IgD-negative memory B cell (primary cell): ENCODE data around the gene PIEZO1. TPM values are rescaled to one million over a fixed set of nuclear protein-coding genes. Genes with fewer than 3 reads are reported as not detected.
A peak's percentile ranks its signal among the peaks of the same experiment; 100 is the strongest.

ENCODE experiments used
- H3K27ac Mint-ChIP-seq, 3 donors: one replicate each; pipeline ENCODE4 v1.8.0; 2020 to 2022; ENCODE audit warnings: mild to moderate bottlenecking in 3 of 3, mixed read lengths in 3 of 3, moderate library complexity in 1 of 3
- H3K27me3 Mint-ChIP-seq: one replicate; pipeline ENCODE4 v1.8.0; 2021; ENCODE audit warnings: mixed read lengths
- H3K36me3 Mint-ChIP-seq: one replicate; pipeline ENCODE4 v1.8.0; 2020; ENCODE audit warnings: mild to moderate bottlenecking, mixed read lengths
- H3K4me1 Mint-ChIP-seq, 3 donors: one replicate each; pipeline ENCODE4 v1.8.0; 2020 to 2022; ENCODE audit warnings: mixed read lengths in 3 of 3, mild to moderate bottlenecking in 1 of 3
- H3K4me3 Mint-ChIP-seq, 4 donors: one replicate each; pipeline ENCODE4 v1.8.0; 2020 to 2022; ENCODE audit warnings: mild to moderate bottlenecking in 4 of 4, mixed read lengths in 4 of 4, moderate library complexity in 3 of 4
- H3K9me3 Mint-ChIP-seq, 3 donors: one replicate each; pipeline ENCODE4 v1.8.0; 2020 to 2021; ENCODE audit warnings: mixed read lengths in 3 of 3, mild to moderate bottlenecking in 1 of 3
- polyA plus RNA-seq: library from polyadenylated mRNA; unstranded; fragments of 300-500 nt; fragmentation: Illumina TruSeq; gene quantifications from one replicate; pipeline ENCODE4 v1.2.3, GENCODE V29; 2021

The PIEZO1 gene
- polyA plus RNA-seq, 1 donor from 2014 or later, result 33.4 TPM

DNA sequence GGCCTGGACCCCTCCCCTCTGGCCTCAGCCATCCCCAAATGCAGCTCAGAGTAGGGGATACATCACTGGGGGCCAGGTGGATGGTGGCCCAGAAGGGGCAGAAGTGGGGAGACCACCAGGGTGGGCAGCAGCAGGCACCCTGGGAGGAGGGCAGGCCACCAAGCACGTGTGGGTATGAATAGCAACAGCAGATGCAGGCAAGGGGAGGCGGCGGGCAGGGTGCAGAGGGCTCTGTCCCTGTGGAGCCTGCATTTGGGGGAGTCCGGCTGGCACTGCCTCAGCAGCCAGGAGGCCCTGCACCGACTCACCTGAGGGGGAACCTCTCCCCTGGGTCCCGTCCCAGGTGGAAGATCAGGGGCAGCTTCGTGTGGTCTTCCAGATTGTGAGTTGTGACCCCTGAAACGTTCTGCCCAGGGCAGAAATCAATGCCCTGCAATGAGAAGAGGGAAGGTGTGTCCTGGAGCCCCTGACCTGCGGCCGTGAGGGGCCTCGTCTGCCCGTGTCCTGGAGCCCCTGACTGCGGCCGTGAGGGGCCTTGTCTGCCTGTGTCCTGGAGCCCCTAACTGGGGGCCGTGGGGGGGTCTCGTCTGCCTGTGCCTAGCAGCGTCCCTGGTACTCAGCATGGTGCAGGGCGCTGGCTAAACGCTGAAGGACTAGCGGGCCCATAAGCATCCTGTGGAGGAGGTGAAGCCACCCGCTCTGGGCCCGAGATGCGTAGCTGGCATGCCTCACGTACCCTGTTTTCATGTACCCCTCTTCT is 37.4 kb upstream of the PIEZO1 start:
- Mint-ChIP-seq H3K4me1 (no peaks in the 10 kb centered on the region), H3K4me3 (no peak overlapping the region), H3K9me3 (no peaks in the 10 kb centered on the region), H3K36me3 (no peaks in the 10 kb centered on the region), H3K27ac (peak overlapping the region in 1 of 3 donors; percentile 76), H3K27me3 (no peaks in the 10 kb centered on the region)

- no peaks in the 10 kb centered on the region for H3K27me3 Mint-ChIP-seq
- no peaks in the 10 kb centered on the region for H3K4me1 Mint-ChIP-seq
- no peaks in the 10 kb centered on the region for H3K36me3 Mint-ChIP-seq
- no peak overlapping the region for H3K4me3 Mint-ChIP-seq
- no peak overlapping the region for H3K27ac Mint-ChIP-seq
- H3K9me3 Mint-ChIP-seq, result no peaks in the 10 kb centered on the region
These were observed 36.3 kb upstream of the PIEZO1 start for GRCh38 chr16:88821168-88821850.

DNA sequence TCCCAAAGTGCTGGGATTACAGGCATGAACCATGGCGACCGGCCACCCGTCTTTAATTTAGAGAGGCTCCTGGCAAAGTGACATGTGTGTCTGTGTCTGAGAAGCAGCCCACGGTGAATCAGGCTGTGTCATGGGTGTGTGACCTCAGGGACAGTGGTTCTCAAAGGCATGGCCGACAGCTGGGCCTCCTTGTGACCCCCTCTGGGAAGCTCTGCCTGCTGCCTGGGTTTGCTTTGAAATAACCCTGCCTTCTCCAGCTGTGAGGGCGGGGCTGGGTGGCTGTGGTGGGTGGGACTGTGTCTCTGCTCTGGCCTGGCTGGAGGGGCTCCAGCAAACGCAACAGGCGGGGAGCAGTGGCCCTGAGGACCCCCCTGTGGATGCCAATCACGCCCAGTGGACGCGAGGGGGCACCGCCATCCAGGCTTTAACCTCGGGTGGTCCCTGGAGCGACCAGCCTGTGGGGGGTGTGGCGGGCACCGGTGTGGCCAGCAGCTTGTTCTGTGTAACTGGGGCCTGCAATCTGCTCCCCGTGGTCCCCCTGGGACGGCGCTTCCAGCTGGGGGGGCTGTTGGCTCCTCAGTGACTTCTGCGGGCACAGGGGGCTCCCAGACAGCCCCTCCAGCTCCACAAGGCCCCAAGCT is 35.5 kb upstream of the PIEZO1 start:
- H3K27me3 Mint-ChIP-seq, result no peaks in the 10 kb centered on the region
- H3K4me1 Mint-ChIP-seq, result no peaks in the 10 kb centered on the region
- no peak overlapping the region for H3K4me3 Mint-ChIP-seq
- H3K27ac Mint-ChIP-seq, result no peak overlapping the region
- H3K36me3 Mint-ChIP-seq, result no peaks in the 10 kb centered on the region
- no peaks in the 10 kb centered on the region for H3K9me3 Mint-ChIP-seq

DNA sequence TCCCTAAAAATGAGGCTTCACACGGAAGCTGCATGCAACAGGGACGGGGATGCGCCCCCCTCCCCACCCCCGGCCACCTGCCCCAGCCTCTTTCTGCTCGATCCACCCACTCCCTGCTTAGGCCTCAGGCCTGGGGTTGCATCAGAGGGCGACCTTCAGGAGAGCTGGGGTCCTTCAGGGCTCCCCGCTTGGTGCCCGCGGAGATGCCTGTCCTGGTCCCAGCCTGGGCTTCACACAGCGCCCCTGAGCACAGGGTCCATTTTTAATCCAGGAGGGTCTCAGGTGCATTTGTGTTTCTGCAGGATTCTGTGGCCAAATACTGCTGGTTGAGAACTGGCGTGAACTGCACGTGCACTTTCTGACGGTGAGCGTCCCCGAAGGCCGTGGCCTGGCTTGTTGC is 34.1 kb upstream of the PIEZO1 start:
- Mint-ChIP-seq H3K4me1 (no peaks in the 10 kb centered on the region), H3K4me3 (no peak overlapping the region), H3K9me3 (no peaks in the 10 kb centered on the region), H3K36me3 (no peaks in the 10 kb centered on the region), H3K27me3 (no peaks in the 10 kb centered on the region), H3K27ac (no peak overlapping the region)

DNA sequence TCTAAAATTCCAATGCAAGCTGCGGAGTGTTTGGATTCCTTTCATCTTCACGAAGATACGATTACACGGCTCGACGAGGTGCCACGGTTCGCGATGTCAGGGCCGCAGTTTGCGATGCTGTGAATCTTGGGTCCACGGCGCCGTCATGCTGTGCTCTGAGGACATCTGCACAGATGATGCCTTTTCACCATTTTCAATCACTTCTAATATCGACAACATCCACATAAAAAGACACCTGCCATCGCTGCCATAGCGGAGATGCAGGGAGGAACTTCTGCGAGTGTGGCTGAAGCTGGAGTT is 33.5 kb upstream of the PIEZO1 start:
- Mint-ChIP-seq H3K9me3 (no peaks in the 10 kb centered on the region), H3K4me1 (peaks cover 0 to 6% (median 0%) of the 10 kb centered on the region in 3 donors), H3K27me3 (no peaks in the 10 kb centered on the region), H3K27ac (no peak overlapping the region), H3K36me3 (no peaks in the 10 kb centered on the region), H3K4me3 (no peak overlapping the region)

GRCh38 chr16:88817785-88818574 is 33.0 kb upstream of the PIEZO1 start:
- no peaks in the 10 kb centered on the region for H3K9me3 Mint-ChIP-seq
- peaks cover 0 to 6% (median 0%) of the 10 kb centered on the region in 3 donors for H3K4me1 Mint-ChIP-seq
- H3K27me3 Mint-ChIP-seq, result no peaks in the 10 kb centered on the region
- no peaks in the 10 kb centered on the region for H3K36me3 Mint-ChIP-seq
- H3K4me3 Mint-ChIP-seq, result no peak overlapping the region
- no peak overlapping the region for H3K27ac Mint-ChIP-seq

GRCh38 chr16:88816736-88817535 is 31.9 kb upstream of the PIEZO1 start:
- Mint-ChIP-seq H3K4me3 (peak overlapping the region in 1 of 4 donors; percentile 17), H3K27me3 (no peaks in the 10 kb centered on the region), H3K4me1 (peaks cover 0 to 6% (median 2%) of the 10 kb centered on the region in 3 donors)

DNA sequence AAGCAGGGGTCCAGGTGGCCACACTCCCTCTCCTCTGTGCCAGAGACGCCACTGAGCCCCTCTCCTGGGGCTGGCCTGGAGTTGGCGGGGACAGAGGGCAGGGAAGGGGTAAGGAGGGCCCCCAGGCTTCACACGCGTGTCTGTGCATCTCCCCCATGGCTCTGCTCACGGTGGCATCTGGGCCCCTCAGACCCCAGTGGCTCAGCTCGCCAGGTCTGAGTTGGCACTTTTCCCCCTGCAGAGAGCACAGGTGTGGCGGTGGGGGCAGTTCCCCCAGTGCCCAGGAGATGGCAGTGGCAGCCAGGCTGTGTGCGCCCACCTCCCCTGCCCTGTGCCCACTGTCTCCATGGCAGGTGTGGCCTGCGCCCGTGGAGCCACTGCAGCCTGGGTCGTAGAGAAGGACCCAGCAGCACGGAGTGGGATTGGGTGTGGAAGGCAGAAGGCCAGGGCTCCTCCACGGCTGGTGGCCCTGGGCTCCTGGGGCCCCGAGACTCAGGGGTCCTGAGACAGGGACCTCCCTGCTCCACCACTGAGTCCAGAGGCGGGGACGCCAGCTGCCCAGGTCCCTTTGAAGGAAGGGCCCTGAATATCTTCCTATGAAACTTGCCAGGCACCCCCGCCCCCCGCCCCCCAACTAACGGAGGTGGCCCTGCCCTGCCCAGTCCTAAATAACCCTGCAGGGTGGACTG is 31.0 kb upstream of the PIEZO1 start:
- no peaks in the 10 kb centered on the region for H3K9me3 Mint-ChIP-seq
- peaks cover 0 to 6% (median 3%) of the 10 kb centered on the region in 3 donors for H3K4me1 Mint-ChIP-seq
- no peak overlapping the region for H3K4me3 Mint-ChIP-seq
- H3K27ac Mint-ChIP-seq, result peak overlapping the region in 1 of 3 donors; percentile 32
- H3K36me3 Mint-ChIP-seq, result no peaks in the 10 kb centered on the region
- no peaks in the 10 kb centered on the region for H3K27me3 Mint-ChIP-seq

More at GRCh38 chr16:88816736-88817535, 31.9 kb upstream of the PIEZO1 start:
- H3K9me3 Mint-ChIP-seq, result no peaks in the 10 kb centered on the region
- H3K36me3 Mint-ChIP-seq, result no peaks in the 10 kb centered on the region
- peak overlapping the region in 1 of 3 donors; percentile 35 for H3K27ac Mint-ChIP-seq

GRCh38 chr16:88815227-88815626 is 30.2 kb upstream of the PIEZO1 start:
- no peaks in the 10 kb centered on the region for H3K9me3 Mint-ChIP-seq
- no peaks in the 10 kb centered on the region for H3K36me3 Mint-ChIP-seq
- H3K4me3 Mint-ChIP-seq, result no peak overlapping the region
- H3K27ac Mint-ChIP-seq, result peak overlapping the region in 1 of 3 donors; percentile 46
- H3K27me3 Mint-ChIP-seq, result no peaks in the 10 kb centered on the region
- H3K4me1 Mint-ChIP-seq, result peaks cover 0 to 6% (median 4%) of the 10 kb centered on the region in 3 donors

DNA sequence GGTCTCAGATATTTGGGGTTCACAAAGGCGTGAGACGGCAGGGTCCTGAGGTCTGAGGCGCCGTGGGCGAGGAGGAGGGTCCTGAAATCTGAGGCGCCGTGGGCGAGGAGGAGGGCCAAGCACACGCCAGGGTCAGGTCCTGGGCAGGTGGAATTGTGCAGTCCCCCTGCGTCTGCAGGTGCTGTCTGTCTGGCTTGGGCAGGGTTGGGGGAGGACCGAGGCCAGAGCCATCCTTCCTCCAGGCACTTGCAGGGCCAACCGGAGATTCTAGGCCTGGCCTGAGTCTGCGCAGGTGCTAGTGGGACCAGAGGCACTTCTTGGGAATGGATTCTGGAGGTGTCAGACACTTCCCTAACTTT is 29.1 kb upstream of the PIEZO1 start:
- Mint-ChIP-seq H3K27ac (peak overlapping the region in 1 of 3 donors; percentile 78), H3K4me3 (peak overlapping the region in 2 of 4 donors; percentile 23 to 75), H3K27me3 (no peaks in the 10 kb centered on the region), H3K4me1 (peaks cover 0 to 8% (median 6%) of the 10 kb centered on the region in 3 donors), H3K9me3 (no peaks in the 10 kb centered on the region), H3K36me3 (no peaks in the 10 kb centered on the region)

DNA sequence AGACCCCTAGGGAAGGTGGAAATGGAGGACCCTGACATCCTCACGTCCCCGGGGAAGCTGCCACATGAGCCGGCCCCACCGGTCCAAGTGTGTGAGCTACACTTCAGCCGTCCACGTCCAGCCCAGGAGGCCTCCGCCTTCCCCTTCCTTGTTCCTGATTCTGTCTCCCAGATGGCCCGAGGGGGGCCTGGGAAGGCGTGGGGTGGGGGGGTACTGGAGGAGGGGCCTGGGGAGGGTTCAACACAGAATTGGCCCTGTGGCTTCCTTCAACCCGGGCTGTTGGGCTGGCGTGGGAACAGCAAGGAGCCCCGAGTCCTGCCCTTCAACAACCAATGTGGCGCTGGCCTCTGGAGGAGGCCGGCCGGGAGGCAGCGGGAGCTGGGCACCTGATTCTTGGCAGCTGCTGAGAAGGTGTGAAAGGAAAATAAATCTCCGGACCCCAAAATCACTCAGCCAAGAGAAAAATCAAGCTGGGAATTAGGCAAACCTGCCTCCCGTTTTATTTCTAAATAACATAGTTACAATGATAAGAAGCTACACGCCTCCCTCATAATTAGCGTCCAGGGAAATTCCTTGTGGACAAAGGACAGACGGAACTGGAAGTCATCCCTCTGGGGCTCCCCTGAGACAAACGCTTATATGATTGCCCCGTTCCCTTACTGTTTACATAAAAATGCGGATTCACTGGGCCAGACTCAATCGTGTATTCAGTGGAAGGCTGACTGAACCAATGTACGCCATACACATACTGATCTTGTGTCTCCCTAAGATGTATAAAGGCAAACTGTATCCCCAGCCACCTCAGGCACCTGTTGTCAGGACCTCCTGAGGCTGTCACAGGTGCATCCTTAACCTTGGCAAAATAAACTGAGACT is 28.5 kb upstream of the PIEZO1 start:
- H3K4me3 Mint-ChIP-seq, result peak overlapping the region in 2 of 4 donors; percentile 23 to 75
- no peaks in the 10 kb centered on the region for H3K9me3 Mint-ChIP-seq
- peaks cover 0 to 8% (median 6%) of the 10 kb centered on the region in 3 donors for H3K4me1 Mint-ChIP-seq
- H3K27me3 Mint-ChIP-seq, result no peaks in the 10 kb centered on the region
- H3K36me3 Mint-ChIP-seq, result no peaks in the 10 kb centered on the region
- H3K27ac Mint-ChIP-seq, result peak overlapping the region in 1 of 3 donors; percentile 78

- H3K9me3 Mint-ChIP-seq, result no peaks in the 10 kb centered on the region
- H3K4me3 Mint-ChIP-seq, result peak overlapping the region; percentile 66 to 90 (median 78)
- H3K4me1 Mint-ChIP-seq, result peaks cover 0 to 8% (median 6%) of the 10 kb centered on the region in 3 donors
- H3K27ac Mint-ChIP-seq, result peak overlapping the region in 2 of 3 donors; percentile 31 to 81
- no peaks in the 10 kb centered on the region for H3K36me3 Mint-ChIP-seq
- no peaks in the 10 kb centered on the region for H3K27me3 Mint-ChIP-seq
These were observed 27.7 kb upstream of the PIEZO1 start for GRCh38 chr16:88812513-88813268.
